T-helper 17 cell (primary cell): ENCODE measurements around the gene DNMT3L. TPM values are rescaled to one million over a fixed set of nuclear protein-coding genes. Genes with fewer than 3 reads are reported as not detected.
"Not testable (repeated sequence)": the region's sequence is repeated elsewhere in the genome, so short reads cannot be mapped to it uniquely, and the experiment has no call there.

Experiments
- ATAC-seq: fragments of 150-1000 bp; cut with Tn5 transposase; 2 replicates; pipeline ENCODE4 v1.10.0; 2021; ENCODE audit warnings: mild to moderate bottlenecking, moderate library complexity
- DNase-seq, 3 donors: peaks; one replicate each; pipeline versions ENCODE4 v3.0.0 to v3.0.0-alpha.2; 2020 to 2021
- H3K9me3 ChIP-seq: one replicate; pipeline ENCODE4 v1.7.0; 2013; ENCODE audit warnings: low read length, mild to moderate bottlenecking; ENCODE audit not compliant: control insufficient read depth, poor library complexity, severe bottlenecking
- H3K27ac Mint-ChIP-seq: one replicate; pipeline ENCODE4 v1.8.0; 2022; ENCODE audit warnings: mild to moderate bottlenecking, moderate library complexity, mixed read lengths
- H3K27me3 Mint-ChIP-seq: one replicate; pipeline ENCODE4 v1.8.0; 2022; ENCODE audit warnings: mixed read lengths
- H3K36me3 Mint-ChIP-seq: one replicate; pipeline ENCODE4 v1.8.0; 2022; ENCODE audit warnings: low read depth, mixed read lengths
- H3K4me1 Mint-ChIP-seq: one replicate; pipeline ENCODE4 v1.8.0; 2022; ENCODE audit warnings: mild to moderate bottlenecking, mixed read lengths
- H3K4me3 Mint-ChIP-seq: one replicate; pipeline ENCODE4 v1.8.0; 2022; ENCODE audit warnings: mild to moderate bottlenecking, moderate library complexity, mixed read lengths
- total RNA-seq, 4 donors: library from RNA in 2 of 4; stranded (reverse) in 2 of 4; gene quantifications; one replicate each; pipeline ENCODE4 v1.2.3 and lab custom pipeline; 2022 to 2026

Gene DNMT3L
- total RNA-seq (not detected), total RNA-seq (lab: John Stamatoyannopoulos, UW) (0 reads per million in 2 donors)

DNA sequence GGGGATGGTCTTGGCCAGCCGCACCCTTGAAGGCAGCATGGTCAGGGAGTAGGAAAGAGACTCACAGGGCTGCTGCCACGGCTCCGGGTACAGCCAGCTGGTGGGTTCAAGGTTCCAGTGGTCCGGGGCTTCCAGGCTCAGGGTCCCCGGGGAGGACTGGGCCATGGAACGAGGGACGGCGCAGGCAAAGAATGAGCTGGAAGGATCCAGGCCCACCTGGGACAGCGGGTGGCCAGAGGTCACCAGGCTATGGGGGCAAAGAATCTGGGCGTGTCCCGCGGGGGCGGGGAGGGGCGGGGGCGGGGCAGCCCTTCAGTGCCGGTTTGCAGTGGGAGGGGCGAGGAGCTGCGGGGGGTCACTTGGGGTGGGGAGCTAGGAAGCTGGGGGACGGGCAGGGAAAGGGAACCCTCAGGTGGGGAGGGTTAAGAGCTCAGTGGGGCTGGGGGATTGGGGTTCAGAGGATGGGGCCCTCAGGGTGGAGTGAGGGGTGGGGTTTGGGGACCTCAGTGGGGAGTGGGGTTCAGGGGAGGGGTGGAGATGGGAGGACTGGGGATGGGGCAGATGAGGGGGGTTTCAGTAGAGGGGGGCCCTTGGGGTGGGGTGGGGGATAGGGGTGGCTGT, at the start of gene DNMT3L:
Gene DNMT3L, minus strand, starts transcription at position 223 of the 621 bp plus-strand sequence. CDS start 638 bp downstream, outside the sequence.
- DNase-seq (no peak), ATAC-seq (no peak)
- H3K4me3 Mint-ChIP-seq = no peak within 1 kb of the TSS
- no peaks in the 10 kb centered on the region for H3K36me3 Mint-ChIP-seq
- no peak within 1 kb of the TSS for H3K27ac Mint-ChIP-seq
- no peaks in the 10 kb centered on the region for H3K4me1 Mint-ChIP-seq
- no peaks in the 10 kb centered on the region for H3K9me3 ChIP-seq
- H3K27me3 Mint-ChIP-seq = peaks cover 7% of the 10 kb centered on the region

DNA sequence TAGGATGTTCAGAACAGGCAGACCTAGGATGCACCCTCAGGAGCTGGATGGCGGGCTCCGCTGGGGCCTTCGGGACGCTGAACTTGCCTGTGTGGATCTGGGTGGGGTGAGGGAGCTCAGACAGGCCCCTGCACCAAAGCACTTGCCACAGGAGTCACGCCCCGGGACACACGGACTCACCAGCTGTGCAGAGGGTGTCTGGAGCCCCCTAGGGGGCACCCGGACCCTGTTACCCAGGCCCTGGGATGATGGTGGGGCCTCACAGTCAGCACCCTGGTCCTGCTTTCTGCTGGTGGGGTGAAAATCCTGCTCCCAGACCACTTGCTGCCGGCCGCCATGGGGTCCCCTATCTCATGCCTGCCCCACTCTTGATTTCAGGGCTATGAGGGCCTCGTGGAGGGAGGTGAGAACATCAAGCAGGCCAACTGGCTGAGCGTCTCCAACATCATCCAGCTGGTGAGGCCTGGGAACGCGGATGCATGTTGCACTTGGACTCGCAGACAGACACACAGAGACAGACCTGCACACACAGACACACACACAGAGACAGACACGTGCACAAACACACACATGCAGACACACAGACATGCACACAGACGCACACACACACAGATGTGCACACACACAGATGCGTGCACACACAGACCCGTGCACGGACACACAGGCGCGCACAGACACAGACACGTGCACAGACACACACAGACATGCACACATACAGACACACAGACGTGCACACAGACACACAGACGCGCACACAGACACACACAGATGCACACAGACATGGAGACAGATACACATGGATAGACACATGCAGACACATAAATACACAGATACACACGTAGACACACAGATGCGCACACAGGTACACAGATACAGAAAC, 49.2 kb upstream of the DNMT3L start:
- no peaks in the 10 kb centered on the region for H3K9me3 ChIP-seq
- Mint-ChIP-seq H3K4me1 (peaks cover 11% of the 10 kb centered on the region), H3K27ac (peak overlapping the region; percentile 37), H3K27me3 (no peaks in the 10 kb centered on the region), H3K36me3 (peaks cover 2% of the 10 kb centered on the region), H3K4me3 (no peak overlapping the region)
- DNase-seq (no peak), ATAC-seq (no peak)

DNA sequence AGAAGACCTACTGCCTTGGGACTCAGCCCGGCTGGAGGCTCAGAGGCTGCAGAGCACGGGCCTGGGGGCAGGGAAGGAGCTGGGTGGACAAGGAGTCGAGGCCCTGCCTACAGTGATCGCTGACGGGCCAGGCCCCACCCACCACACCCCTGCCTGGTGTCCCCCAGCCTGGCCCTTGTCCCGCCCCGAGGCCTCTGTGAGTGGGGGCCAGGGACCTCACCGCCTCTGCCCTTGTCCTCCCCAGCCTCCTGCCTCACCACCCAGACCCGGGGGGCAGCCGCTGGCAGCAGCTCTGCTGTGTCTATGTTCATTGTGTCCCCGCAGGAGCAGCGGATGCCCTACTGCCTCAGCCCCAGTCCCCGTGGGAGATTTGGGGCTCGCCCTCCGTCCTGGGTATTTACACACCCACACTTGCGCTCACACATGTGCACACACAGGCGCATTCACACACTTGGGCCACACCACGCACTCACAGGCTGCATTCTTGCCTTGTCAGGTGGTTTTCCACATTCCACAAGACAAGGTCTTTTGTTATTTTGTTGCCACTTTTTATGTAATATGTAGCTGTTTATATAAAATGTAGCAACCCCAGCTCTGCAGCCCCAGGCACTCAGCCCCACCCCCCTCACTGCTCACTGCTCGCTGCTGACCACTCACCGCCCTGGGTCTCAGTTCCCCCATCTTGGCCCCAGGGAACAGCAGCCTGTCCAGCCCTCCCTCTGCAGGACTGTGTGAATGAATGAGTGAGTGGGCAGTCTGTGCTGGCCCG, 45.4 kb upstream of the DNMT3L start:
- ATAC-seq (no peak), DNase-seq (no peak)
- H3K9me3 ChIP-seq = no peaks in the 10 kb centered on the region
- Mint-ChIP-seq H3K27ac (peak overlapping the region; percentile 54), H3K27me3 (no peaks in the 10 kb centered on the region), H3K4me3 (no peak overlapping the region), H3K4me1 (peaks cover 31% of the 10 kb centered on the region), H3K36me3 (peaks cover 2% of the 10 kb centered on the region)

DNA sequence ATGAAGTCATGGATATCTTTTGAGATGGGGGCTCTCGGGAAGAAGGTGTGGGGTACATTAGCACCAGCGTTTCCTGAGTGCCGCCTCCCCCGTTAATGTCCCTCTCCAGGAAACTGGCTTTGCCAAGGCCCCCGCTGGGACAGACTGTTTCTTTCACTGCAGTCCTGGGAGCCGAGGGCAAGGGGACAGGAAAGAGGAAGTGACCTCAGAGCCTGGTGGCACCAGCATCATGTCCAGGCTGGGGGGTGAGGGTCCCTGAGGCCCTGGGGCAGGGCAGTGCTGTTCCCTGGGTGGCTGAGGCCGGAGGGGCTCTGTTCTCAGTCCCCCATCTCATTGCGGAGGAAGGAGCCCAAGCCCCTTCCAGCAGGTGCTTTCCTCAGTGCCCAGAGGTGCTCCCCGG, 44.0 kb upstream of the DNMT3L start:
- H3K9me3 ChIP-seq = no peaks in the 10 kb centered on the region
- Mint-ChIP-seq H3K4me3 (no peak overlapping the region), H3K27ac (no peak overlapping the region), H3K4me1 (peaks cover 37% of the 10 kb centered on the region), H3K27me3 (no peaks in the 10 kb centered on the region), H3K36me3 (no peaks in the 10 kb centered on the region)
- no peak for DNase-seq
- ATAC-seq = no peak

DNA sequence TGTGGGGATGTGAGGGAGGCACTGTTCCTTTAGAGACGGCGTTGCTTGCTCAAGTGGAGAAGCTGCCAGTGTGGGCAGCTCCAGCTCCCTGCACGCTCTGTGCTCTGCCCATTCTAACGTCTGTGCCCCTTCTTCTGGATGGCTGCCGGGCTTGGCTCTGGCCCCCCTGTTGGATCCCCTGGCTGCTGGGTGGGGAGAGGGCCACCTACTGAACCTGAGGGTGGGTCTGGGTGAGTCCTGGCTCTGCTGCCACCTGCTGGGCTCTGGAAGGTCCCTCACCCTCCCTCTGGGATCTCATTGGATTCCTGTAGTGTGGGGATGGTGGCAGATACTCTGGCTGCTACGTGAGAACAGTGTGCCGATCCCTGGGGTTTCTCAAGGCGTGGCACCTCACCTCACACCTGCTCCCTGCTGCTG, 43.2 kb upstream of the DNMT3L start:
- peak; percentile 54 for ATAC-seq
- H3K9me3 ChIP-seq = no peaks in the 10 kb centered on the region
- H3K4me1 Mint-ChIP-seq = peaks cover 38% of the 10 kb centered on the region
- peak overlapping the region; percentile 3 for H3K4me3 Mint-ChIP-seq
- peak in 1 of 3 donors; percentile 32 for DNase-seq
- H3K27me3 Mint-ChIP-seq = no peaks in the 10 kb centered on the region
- no peaks in the 10 kb centered on the region for H3K36me3 Mint-ChIP-seq
- H3K27ac Mint-ChIP-seq = peak overlapping the region; percentile 87

GRCh38 chr21:44304011-44304616, 42.4 kb upstream of the DNMT3L start:
- H3K27ac Mint-ChIP-seq = peak overlapping the region; percentile 87
- H3K4me3 Mint-ChIP-seq = no peak overlapping the region
- H3K4me1 Mint-ChIP-seq = peaks cover 38% of the 10 kb centered on the region

GRCh38 chr21:44303490-44303981, 41.8 kb upstream of the DNMT3L start:
- H3K27me3 Mint-ChIP-seq = no peaks in the 10 kb centered on the region
- no peaks in the 10 kb centered on the region for H3K9me3 ChIP-seq
- ATAC-seq = no peak
- no peaks in the 10 kb centered on the region for H3K36me3 Mint-ChIP-seq
- H3K27ac Mint-ChIP-seq = peak overlapping the region; percentile 86
- peaks cover 36% of the 10 kb centered on the region for H3K4me1 Mint-ChIP-seq
- DNase-seq = no peak
- peak overlapping the region; percentile 91 for H3K4me3 Mint-ChIP-seq

More at GRCh38 chr21:44304011-44304616, 42.4 kb upstream of the DNMT3L start:
- no peaks in the 10 kb centered on the region for H3K9me3 ChIP-seq
- DNase-seq = no peak
- Mint-ChIP-seq H3K36me3 (no peaks in the 10 kb centered on the region), H3K27me3 (no peaks in the 10 kb centered on the region)
- no peak for ATAC-seq

DNA sequence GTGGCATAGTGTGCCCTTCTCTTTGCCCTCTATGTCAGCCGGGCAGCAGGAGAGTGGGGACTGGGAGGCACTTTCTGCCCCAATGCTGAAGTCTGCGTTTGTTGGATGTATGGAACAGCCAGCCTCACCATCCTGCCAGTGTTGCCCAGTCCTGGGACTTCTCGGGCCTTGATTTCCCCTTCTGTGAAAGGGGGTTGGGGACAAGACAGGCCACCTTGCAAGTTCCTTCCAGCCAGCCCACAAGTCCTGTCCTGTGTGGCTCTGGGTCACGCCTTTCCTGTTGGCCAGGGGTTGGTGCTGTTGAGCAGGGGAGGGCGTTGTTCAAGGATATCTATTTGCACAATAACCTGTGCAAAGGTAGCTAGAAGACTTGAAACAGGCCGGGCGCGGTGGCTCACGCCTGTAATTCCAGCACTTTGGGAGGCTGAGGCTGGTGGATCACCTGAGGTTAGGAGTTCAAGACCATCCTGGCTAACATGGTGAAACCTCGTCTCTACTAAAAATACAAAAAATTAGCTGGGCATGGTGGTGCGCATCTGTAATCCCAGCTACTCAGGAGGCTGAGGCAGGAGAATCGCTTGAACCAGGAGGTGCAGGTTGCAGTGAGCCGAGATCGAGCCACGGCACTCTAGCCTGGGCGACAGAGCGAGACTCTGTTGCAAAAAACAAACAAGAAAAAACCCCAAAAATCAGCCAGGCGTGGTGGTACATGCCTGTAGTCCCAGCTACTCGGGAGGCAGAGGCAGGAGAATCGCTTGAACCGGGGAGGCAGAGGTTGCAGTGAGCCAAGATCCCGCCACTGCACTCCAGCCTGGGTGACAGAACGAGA, 41.1 kb upstream of the DNMT3L start:
- not testable (repeated sequence) for H3K9me3 ChIP-seq, DNase-seq, H3K27me3 Mint-ChIP-seq, ATAC-seq, H3K36me3 Mint-ChIP-seq
- peak overlapping the region; percentile 86 for H3K27ac Mint-ChIP-seq
- peaks cover 41% of the 10 kb centered on the region for H3K4me1 Mint-ChIP-seq
- peak overlapping the region; percentile 91 for H3K4me3 Mint-ChIP-seq

- no peak for DNase-seq
- Mint-ChIP-seq H3K27me3 (no peaks in the 10 kb centered on the region), H3K36me3 (no peaks in the 10 kb centered on the region), H3K4me3 (peak overlapping the region; percentile 91), H3K4me1 (peaks cover 42% of the 10 kb centered on the region), H3K27ac (peak overlapping the region; percentile 86)
- H3K9me3 ChIP-seq = no peaks in the 10 kb centered on the region
- no peak for ATAC-seq
Measured at GRCh38 chr21:44301961-44302406, 40.3 kb upstream of the DNMT3L start.

DNA sequence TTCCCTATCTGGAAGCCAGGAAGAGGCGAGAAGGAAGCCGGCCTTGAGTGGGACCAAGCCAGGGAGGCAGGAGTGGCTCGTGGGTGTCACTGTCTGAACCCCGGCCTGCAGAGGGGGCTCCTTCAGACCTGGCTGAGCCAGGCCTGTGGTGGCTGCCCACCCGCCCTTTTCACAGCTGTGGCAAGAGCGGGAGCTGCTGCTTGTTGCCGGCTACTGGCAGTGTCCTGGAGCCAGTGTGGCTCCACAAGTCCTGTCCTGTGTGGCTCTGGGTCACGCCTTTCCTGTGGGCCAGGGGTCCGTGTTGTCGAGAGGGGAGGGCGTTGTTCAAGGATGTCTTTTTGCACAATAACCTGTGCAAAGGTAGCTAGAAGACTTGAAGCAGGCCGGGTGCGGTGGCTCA, 39.4 kb upstream of the DNMT3L start:
- ATAC-seq = no peak
- DNase-seq = no peak
- Mint-ChIP-seq H3K4me3 (peak overlapping the region; percentile 91), H3K4me1 (peaks cover 42% of the 10 kb centered on the region), H3K27ac (peak overlapping the region; percentile 62), H3K27me3 (no peaks in the 10 kb centered on the region), H3K36me3 (no peaks in the 10 kb centered on the region)
- H3K9me3 ChIP-seq = no peaks in the 10 kb centered on the region

- peaks cover 42% of the 10 kb centered on the region for H3K4me1 Mint-ChIP-seq
- peak; percentile 26 to 59 (median 57) for DNase-seq
- H3K27ac Mint-ChIP-seq = peak overlapping the region; percentile 62
Measured at GRCh38 chr21:44300262-44300959, 38.7 kb upstream of the DNMT3L start.

More at GRCh38 chr21:44300262-44300959, 38.7 kb upstream of the DNMT3L start:
- no peaks in the 10 kb centered on the region for H3K9me3 ChIP-seq
- ATAC-seq = peak; percentile 33
- H3K36me3 Mint-ChIP-seq = no peaks in the 10 kb centered on the region
- H3K4me3 Mint-ChIP-seq = peak overlapping the region; percentile 91
- no peaks in the 10 kb centered on the region for H3K27me3 Mint-ChIP-seq
